Hepatocyte (in vitro differentiated cells): ENCODE data around the gene KANK4. TPM values are rescaled to one million over a fixed set of nuclear protein-coding genes. Genes with fewer than 3 reads are reported as not detected.

ENCODE experiments used
- DNase-seq: peaks from one replicate; pipeline ENCODE4 v3.0.0-alpha.2; 2016; ENCODE audit warnings: low spot score
- H2AFZ ChIP-seq: fragments of 200-600 bp; sonication (generic); 2 replicates; pipeline ENCODE4 v1.6.0; 2016; ENCODE audit warnings: antibody characterized with exemption, mild to moderate bottlenecking
- H3K27ac ChIP-seq: fragments of 200-600 bp; sonication (generic); 2 replicates; pipeline ENCODE4 v1.5.1; 2016; ENCODE audit warnings: mild to moderate bottlenecking
- H3K27me3 ChIP-seq: fragments of 200-600 bp; sonication (generic); 2 replicates; pipeline ENCODE4 v1.6.1; 2016
- H3K36me3 ChIP-seq: fragments of 200-600 bp; sonication (generic); replicated peaks from 2 replicates; pipeline ENCODE4 v1.5.1; 2016; ENCODE audit warnings: low read depth; ENCODE audit not compliant: insufficient read depth
- H3K4me1 ChIP-seq: fragments of 200-600 bp; sonication (generic); 2 replicates; pipeline ENCODE4 v1.5.1; 2016; ENCODE audit warnings: mild to moderate bottlenecking, moderate library complexity; ENCODE audit not compliant: insufficient read depth
- H3K4me2 ChIP-seq: fragments of 200-600 bp; sonication (generic); 2 replicates; pipeline ENCODE4 v1.6.0; 2016
- H3K4me3 ChIP-seq: fragments of 200-600 bp; sonication (generic); 2 replicates; pipeline ENCODE4 v1.5.1; 2016; ENCODE audit warnings: mild to moderate bottlenecking
- H3K79me2 ChIP-seq: fragments of 200-600 bp; sonication (generic); 2 replicates; pipeline ENCODE4 v1.6.0; 2017; ENCODE audit warnings: mild to moderate bottlenecking
- H3K9me2 ChIP-seq: fragments of 200-600 bp; sonication (generic); replicated peaks from 2 replicates; pipeline ENCODE4 v1.6.0; 2017; ENCODE audit warnings: mild to moderate bottlenecking; ENCODE audit not compliant: insufficient read depth
- H3K9me3 ChIP-seq: fragments of 200-600 bp; sonication (generic); 2 replicates; pipeline ENCODE4 v1.5.1; 2016; ENCODE audit warnings: low read depth, mild to moderate bottlenecking
- H4K20me1 ChIP-seq: fragments of 200-600 bp; sonication (generic); 2 replicates; pipeline ENCODE4 v1.6.0; 2016; ENCODE audit warnings: mild to moderate bottlenecking; ENCODE audit not compliant: insufficient read depth, poor library complexity, severe bottlenecking
- CTCF ChIP-seq: fragments of 200-600 bp; sonication (generic); IDR thresholded peaks from 2 replicates; pipeline ENCODE4 v1.5.1; 2016; ENCODE audit warnings: antibody characterized with exemption, mild to moderate bottlenecking; ENCODE audit not compliant: poor library complexity
- EZH2 ChIP-seq: fragments of 200-600 bp; sonication (generic); IDR thresholded peaks from 2 replicates; pipeline ENCODE4 v1.6.1; 2016; ENCODE audit warnings: antibody characterized with exemption, mild to moderate bottlenecking, borderline replicate concordance
- EZH2phosphoT487 ChIP-seq: fragments of 200-600 bp; sonication (generic); IDR thresholded peaks from one replicate; pipeline ENCODE4 v1.6.1; 2018; ENCODE audit warnings: antibody characterized with exemption, mild to moderate bottlenecking, low read depth, moderate library complexity; ENCODE audit not compliant: unreplicated experiment, severe bottlenecking
- WGBS: methylation state at CpG from one replicate; pipeline ENCODE4 v1.1.6; 2016; ENCODE audit warnings: low lambda C conversion rate; ENCODE audit errors: missing lambda C conversion rate; 5-methylcytosine and 5-hydroxymethylcytosine counted together
- polyA plus RNA-seq: library from polyadenylated mRNA; unstranded; fragments of >200 nt; fragmentation: Nextera tagmentation; extraction: Ambion mirVana; gene quantifications from 2 replicates; pipeline ENCODE4 v1.2.1, GENCODE V29; 2016
- total RNA-seq: library from RNA; depleted of rRNA; stranded (reverse); fragments of >200 nt; gene quantifications from 2 replicates; pipeline ENCODE4 v1.2.3, GENCODE V29; 2014

Gene KANK4
- total and polyA plus RNA-seq, 2 experiments from 2014 or later: 6.0 to 7.7 TPM

DNA sequence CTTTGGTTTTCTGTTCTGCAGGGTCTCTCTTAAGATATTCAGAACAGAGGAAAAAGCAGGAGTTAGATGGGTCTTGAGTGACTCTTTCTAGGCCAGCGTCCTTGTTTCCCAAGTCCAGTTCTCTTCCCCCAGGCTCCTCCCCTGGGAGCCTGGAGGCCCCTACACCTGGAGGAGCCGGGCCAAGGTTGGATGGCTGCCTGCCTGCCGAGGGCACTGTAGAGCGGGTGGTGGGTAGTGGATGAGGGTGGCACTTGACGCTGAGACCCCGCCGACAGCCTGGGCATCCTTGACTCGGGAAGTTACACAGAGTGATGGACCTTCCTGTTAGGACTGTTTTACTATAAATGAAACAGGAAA lies 17.4 kb upstream of the KANK4 start:
- WGBS: 93% methylated on average over 8 of the region's 8 CpGs
- Histone ChIP-seq H3K9me2 (no peaks in the 10 kb centered on the region), H3K4me2 (no peak overlapping the region), H3K4me1 (peaks cover 5% of the 10 kb centered on the region), H4K20me1 (no peaks in the 10 kb centered on the region), H3K9me3 (no peaks in the 10 kb centered on the region), H3K4me3 (no peak overlapping the region), H3K27me3 (no peaks in the 10 kb centered on the region), H3K79me2 (no peaks in the 10 kb centered on the region), H3K27ac (no peak overlapping the region), H3K36me3 (no peaks in the 10 kb centered on the region), H2AFZ (no peak overlapping the region)
- TF ChIP-seq EZH2phosphoT487: no peak
- no peak for TF ChIP-seq CTCF
- TF ChIP-seq EZH2: no peak
- DNase-seq: no peak

DNA sequence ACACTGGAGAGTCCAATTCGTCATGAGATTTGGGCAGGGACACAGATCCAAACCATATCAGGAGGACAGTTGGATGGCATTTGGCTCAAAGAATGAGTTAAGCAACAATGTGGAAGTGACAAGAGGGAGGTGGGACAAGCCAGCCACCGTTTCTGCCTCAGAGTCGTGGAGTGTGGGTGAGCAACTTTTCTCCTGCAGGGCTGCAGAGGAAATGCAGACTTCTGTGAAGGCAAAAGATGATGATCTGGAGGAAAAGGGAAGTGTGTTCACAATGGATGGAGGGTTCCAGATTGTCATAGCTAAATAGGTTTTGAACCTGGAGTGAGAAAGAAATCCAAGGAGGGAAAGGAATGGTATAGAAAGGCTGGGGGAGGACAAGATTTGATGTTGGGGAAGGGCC lies 16.4 kb upstream of the KANK4 start:
- Histone ChIP-seq H3K4me2 (no peak overlapping the region), H3K27ac (no peak overlapping the region), H3K4me3 (no peak overlapping the region), H2AFZ (no peak overlapping the region), H3K36me3 (no peaks in the 10 kb centered on the region), H3K79me2 (no peaks in the 10 kb centered on the region), H4K20me1 (no peaks in the 10 kb centered on the region), H3K9me3 (no peaks in the 10 kb centered on the region), H3K4me1 (peaks cover 5% of the 10 kb centered on the region), H3K9me2 (no peaks in the 10 kb centered on the region), H3K27me3 (no peaks in the 10 kb centered on the region)
- no peak for TF ChIP-seq EZH2phosphoT487
- 47% methylated on average over 3 of the region's 3 CpGs for WGBS
- no peak for DNase-seq

DNA sequence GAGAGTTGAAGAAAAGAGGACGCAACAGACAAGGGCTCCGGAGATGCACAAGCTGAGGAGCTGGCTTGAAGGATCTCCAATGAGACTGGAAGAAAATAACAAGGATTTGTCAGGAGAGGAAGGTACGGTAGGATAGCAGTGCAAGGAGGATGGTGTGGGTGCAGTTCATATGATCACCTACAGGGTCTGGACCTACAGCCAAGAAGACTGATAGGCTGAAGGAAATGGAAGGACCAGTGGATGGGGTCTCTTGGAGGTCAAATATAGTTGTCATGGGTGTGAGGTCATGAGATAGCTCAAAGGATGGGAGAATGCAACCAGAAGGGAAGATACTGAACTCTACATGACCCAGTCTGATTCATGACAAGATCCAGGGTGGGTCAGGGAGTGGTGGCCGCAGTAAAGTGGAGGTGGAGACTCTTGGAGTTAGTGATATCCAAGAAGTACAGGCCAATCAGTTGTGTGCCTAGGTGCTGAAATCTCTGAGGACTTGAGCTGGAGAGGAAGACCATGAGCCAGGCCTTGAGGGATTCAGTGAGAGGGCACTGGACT lies 15.3 kb upstream of the KANK4 start:
- no peak overlapping the region for H3K4me2 ChIP-seq
- no peaks in the 10 kb centered on the region for H3K79me2 ChIP-seq
- no peaks in the 10 kb centered on the region for H4K20me1 ChIP-seq
- no peaks in the 10 kb centered on the region for H3K9me2 ChIP-seq
- 97% methylated on average over 4 of the region's 4 CpGs for WGBS
- H3K4me3 ChIP-seq: no peak overlapping the region
- H3K27me3 ChIP-seq: no peaks in the 10 kb centered on the region
- no peak for DNase-seq
- H3K9me3 ChIP-seq: no peaks in the 10 kb centered on the region
- no peak overlapping the region for H2AFZ ChIP-seq
- no peaks in the 10 kb centered on the region for H3K36me3 ChIP-seq
- TF ChIP-seq EZH2phosphoT487 (no peak), CTCF (no peak), EZH2 (no peak)
- no peak overlapping the region for H3K27ac ChIP-seq
- peaks cover 5% of the 10 kb centered on the region for H3K4me1 ChIP-seq

DNA sequence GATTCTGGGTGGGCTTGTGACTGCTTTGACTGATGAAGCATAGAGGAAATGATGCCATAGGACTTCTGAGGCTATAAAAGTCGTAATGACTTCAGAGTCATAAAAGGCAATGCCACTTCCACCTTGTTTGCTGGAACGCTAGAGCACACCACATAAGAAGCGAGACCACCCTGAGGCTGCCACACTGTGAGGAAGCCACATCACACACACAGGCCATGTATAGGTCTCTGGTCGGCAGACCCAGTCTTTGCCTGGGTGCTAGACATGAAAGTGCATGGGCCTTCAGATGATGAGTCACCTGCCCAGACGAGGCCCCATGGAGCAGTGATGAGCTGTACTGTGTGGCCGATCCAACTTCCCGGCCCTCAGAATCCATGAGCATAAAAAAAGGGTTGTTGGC lies 14.2 kb upstream of the KANK4 start:
- WGBS: 76% methylated on average over 7 of the region's 7 CpGs
- no peak overlapping the region for H3K4me2 ChIP-seq

More for the DNA sequence above, 14.2 kb upstream of the KANK4 start:
- H3K79me2 ChIP-seq: no peaks in the 10 kb centered on the region
- no peaks in the 10 kb centered on the region for H3K36me3 ChIP-seq
- no peaks in the 10 kb centered on the region for H4K20me1 ChIP-seq
- no peak overlapping the region for H2AFZ ChIP-seq
- DNase-seq: no peak
- peaks cover 5% of the 10 kb centered on the region for H3K4me1 ChIP-seq
- H3K9me3 ChIP-seq: no peaks in the 10 kb centered on the region
- no peak overlapping the region for H3K27ac ChIP-seq
- H3K27me3 ChIP-seq: no peaks in the 10 kb centered on the region
- no peaks in the 10 kb centered on the region for H3K9me2 ChIP-seq
- TF ChIP-seq CTCF (no peak), EZH2 (no peak), EZH2phosphoT487 (no peak)
- no peak overlapping the region for H3K4me3 ChIP-seq
